Thyroid gland (tissue), 4 donors: Measurements from ENCODE around the gene INTS15.

ENCODE experiments used
- POLR2A ChIP-seq, 2 donors: fragments of 450-650 bp; IDR thresholded peaks; one replicate each; pipeline ENCODE4 v1.6.1; 2017; ENCODE audit warnings: antibody characterized with exemption in 2 of 2, mild to moderate bottlenecking in 2 of 2, moderate library complexity in 1 of 2
- TF ChIP-seq, protein P1 (sequence below), 6 experiments: fragments of 200-600 bp in 3 of 6; fragments of 450-650 bp in 3 of 6; sonication (generic) in 3 of 6; IDR thresholded peaks; one replicate each; pipeline ENCODE4 v1.5.1; 2016 to 2019; ENCODE audit warnings: antibody characterized with exemption in 6 of 6, mild to moderate bottlenecking in 2 of 6, inconsistent platforms in 1 of 6, moderate library complexity in 1 of 6

DNA sequence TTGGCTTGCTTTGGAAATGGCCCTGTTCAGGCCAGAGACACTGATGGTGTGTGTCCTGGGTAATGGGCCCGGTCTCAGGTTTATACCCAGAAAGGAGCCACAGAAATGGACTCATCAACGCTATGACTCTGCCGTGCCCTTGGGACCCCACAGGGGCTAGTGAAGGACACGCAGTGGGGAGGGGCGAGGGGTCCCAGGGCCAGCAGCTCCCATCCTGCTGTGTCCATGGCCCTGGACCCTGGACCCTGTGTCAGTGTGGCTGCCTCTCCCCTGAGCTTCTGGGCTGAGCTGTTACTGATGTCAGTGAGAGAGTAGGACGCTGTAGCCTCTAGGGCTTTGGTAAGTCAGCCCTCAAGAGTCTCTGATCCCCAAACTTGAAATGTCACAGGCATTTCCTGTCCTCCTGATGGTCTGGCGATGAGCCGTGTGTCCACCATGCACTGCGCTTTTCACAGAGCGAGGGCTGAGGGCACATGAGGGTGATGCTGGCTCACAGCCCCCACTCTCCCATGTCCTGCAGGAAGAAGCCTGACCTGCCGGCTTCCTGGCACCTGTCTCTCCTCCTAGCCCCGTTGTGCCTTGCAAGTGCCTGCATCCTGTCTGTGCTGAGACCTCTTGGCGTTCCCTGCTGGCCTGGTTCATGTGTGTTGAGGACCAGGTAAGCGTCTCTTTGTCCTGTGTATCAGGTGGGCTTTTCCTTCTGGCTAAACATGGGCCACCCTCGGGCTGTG lies 51.6 kb downstream of the INTS15 start:
- TF ChIP-seq, protein P1, sequence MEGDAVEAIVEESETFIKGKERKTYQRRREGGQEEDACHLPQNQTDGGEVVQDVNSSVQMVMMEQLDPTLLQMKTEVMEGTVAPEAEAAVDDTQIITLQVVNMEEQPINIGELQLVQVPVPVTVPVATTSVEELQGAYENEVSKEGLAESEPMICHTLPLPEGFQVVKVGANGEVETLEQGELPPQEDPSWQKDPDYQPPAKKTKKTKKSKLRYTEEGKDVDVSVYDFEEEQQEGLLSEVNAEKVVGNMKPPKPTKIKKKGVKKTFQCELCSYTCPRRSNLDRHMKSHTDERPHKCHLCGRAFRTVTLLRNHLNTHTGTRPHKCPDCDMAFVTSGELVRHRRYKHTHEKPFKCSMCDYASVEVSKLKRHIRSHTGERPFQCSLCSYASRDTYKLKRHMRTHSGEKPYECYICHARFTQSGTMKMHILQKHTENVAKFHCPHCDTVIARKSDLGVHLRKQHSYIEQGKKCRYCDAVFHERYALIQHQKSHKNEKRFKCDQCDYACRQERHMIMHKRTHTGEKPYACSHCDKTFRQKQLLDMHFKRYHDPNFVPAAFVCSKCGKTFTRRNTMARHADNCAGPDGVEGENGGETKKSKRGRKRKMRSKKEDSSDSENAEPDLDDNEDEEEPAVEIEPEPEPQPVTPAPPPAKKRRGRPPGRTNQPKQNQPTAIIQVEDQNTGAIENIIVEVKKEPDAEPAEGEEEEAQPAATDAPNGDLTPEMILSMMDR (IDR thresholded peaks at IDR 0.05), result no peak
- TF ChIP-seq POLR2A (IDR thresholded peaks at IDR 0.05), result no peak
